Naive B cell (primary cell): Measurements from ENCODE around the gene SGIP1. TPM values are rescaled to one million over a fixed set of nuclear protein-coding genes. Genes with fewer than 3 reads are reported as not detected.

Experiments
- ATAC-seq, 2 donors: fragments of 150-1000 bp; cut with Tn5 transposase; 2 replicates each; pipeline ENCODE4 v1.10.0; 2021; ENCODE audit warnings: low read depth in 2 of 2, mild to moderate bottlenecking in 2 of 2, moderate library complexity in 2 of 2
- DNase-seq: peaks from one replicate; pipeline ENCODE4 v3.0.0; 2022
- H3K27ac Mint-ChIP-seq, 6 donors: one replicate each; pipeline ENCODE4 v1.8.0; 2020 to 2022; ENCODE audit warnings: mild to moderate bottlenecking in 6 of 6, mixed read lengths in 6 of 6, moderate library complexity in 5 of 6, inconsistent platforms in 2 of 6
- H3K27me3 Mint-ChIP-seq, 3 donors: one replicate each; pipeline ENCODE4 v1.8.0; 2021 to 2022; ENCODE audit warnings: mixed read lengths in 3 of 3, mild to moderate bottlenecking in 1 of 3
- H3K36me3 Mint-ChIP-seq, 2 donors: one replicate each; pipeline ENCODE4 v1.8.0; 2020 to 2022; ENCODE audit warnings: mixed read lengths in 2 of 2, inconsistent platforms in 1 of 2, mild to moderate bottlenecking in 1 of 2
- H3K4me1 Mint-ChIP-seq, 3 donors: one replicate each; pipeline ENCODE4 v1.8.0; 2020 to 2022; ENCODE audit warnings: mixed read lengths in 3 of 3, inconsistent platforms in 1 of 3, mild to moderate bottlenecking in 1 of 3, moderate library complexity in 1 of 3
- H3K4me3 Mint-ChIP-seq, 8 donors: one replicate each; pipeline ENCODE4 v1.8.0; 2020 to 2022; ENCODE audit warnings: mild to moderate bottlenecking in 8 of 8, mixed read lengths in 8 of 8, moderate library complexity in 8 of 8, inconsistent platforms in 2 of 8
- H3K9me3 Mint-ChIP-seq, 7 donors: one replicate each; pipeline ENCODE4 v1.8.0; 2020 to 2022; ENCODE audit warnings: mixed read lengths in 7 of 7, mild to moderate bottlenecking in 5 of 7, inconsistent platforms in 2 of 7, moderate library complexity in 1 of 7
- polyA plus RNA-seq, 6 donors: library from polyadenylated mRNA; unstranded; fragments of 300-500 nt; fragmentation: Illumina TruSeq; gene quantifications; one replicate each; pipeline ENCODE4 v1.2.3, GENCODE V29; 2021; ENCODE audit warnings: low read depth in 6 of 6

The SGIP1 gene
- polyA plus RNA-seq, 6 donors from 2014 or later: not detected

DNA sequence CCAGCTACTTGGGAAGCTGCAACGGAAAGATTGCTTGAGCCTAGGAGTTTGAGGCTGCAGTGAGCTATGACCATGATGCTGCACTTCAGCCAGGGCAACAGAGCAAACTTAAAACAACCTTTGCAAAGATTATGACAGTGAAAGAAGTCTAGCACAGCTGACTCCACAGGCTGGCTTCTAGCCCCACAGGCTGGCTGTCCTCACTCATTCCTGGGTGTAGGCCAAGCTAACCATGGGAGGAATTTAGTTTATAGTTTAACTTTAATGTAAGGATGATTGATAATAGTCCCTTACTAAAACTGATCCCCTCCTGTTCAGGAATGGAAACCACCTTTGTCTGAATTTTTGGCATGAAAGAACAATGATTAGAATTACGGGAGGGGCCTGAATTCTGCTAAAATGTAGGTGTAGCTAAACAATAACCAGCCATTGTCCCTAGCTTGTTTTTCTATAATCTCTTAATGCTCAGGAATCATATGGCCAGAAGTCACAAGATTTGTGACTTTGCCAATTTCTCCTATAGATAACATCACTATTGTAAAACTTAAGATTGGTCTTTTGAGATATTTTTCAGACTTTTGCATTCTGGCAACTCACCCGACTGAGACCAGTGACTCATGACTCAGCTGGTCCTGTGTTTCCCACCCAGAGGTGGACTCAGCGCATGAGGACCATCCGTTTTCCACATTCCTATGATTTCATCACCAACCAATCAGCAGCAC is 28.1 kb upstream of the SGIP1 start:
- no peak overlapping the region for H3K27ac Mint-ChIP-seq
- peaks cover 3 to 15% (median 10%) of the 10 kb centered on the region in 3 donors for H3K27me3 Mint-ChIP-seq
- no peaks in the 10 kb centered on the region for H3K36me3 Mint-ChIP-seq
- H3K4me3 Mint-ChIP-seq: no peak overlapping the region
- no peaks in the 10 kb centered on the region for H3K9me3 Mint-ChIP-seq
- DNase-seq (no peak), ATAC-seq (no peak)
- H3K4me1 Mint-ChIP-seq: no peaks in the 10 kb centered on the region

DNA sequence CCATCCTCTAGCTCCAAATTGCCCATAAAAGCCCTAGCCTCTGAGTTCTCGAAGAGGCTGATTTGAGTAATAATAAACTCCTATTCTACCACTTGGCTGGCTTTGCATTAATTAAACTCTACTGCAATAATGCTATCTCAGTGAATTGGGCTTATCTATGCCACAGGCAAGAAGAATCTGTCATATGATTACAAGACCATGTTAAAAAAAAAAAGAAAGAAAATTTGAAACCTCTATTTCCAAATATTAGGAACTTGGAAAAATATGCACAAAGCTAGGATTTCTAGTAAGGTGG is 27.6 kb upstream of the SGIP1 start:
- H3K27ac Mint-ChIP-seq: no peak overlapping the region
- H3K36me3 Mint-ChIP-seq: no peaks in the 10 kb centered on the region
- no peaks in the 10 kb centered on the region for H3K9me3 Mint-ChIP-seq
- DNase-seq (no peak), ATAC-seq (no peak)
- no peak overlapping the region for H3K4me3 Mint-ChIP-seq
- peaks cover 3 to 17% (median 14%) of the 10 kb centered on the region in 3 donors for H3K27me3 Mint-ChIP-seq
- H3K4me1 Mint-ChIP-seq: no peaks in the 10 kb centered on the region

DNA sequence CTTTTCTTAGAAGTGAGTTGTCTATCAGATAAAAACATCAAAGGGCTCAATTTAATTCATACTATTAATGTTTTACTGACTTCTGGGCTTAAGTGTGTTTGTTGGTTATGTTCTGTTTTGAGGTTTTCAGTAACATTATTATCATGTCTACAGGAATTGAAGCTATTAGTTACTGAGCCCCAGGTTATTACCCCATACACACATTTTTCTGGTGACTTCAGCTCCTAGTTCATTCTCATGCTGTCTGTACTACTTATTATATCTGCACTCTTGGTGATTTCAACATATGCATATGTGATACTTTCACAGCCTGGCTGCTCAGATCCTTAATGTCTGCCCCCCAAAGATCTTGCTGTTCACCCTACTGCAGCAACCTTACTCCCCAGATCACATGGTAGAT is 27.0 kb upstream of the SGIP1 start:
- no peaks in the 10 kb centered on the region for H3K36me3 Mint-ChIP-seq
- peaks cover 3 to 17% (median 14%) of the 10 kb centered on the region in 3 donors for H3K27me3 Mint-ChIP-seq

DNA sequence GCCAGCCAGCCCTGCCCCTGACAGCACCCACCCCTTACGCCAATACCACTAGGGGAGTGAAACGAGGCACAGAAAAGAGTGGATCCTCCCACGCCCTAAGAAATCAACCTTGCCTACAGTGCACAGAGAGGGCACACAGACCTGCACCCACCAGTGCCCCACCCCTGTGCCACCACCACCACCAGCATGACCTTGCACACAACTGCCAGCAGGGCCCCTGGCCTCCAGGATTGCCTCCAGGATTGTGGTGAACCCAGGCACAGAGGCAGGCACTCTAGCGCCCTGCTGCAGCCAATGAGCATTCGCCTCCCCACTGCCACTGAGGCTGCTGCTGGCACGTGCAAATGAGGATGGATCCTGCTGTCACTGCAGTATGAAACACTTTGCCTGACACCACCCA is 23.5 kb upstream of the SGIP1 start:
- ATAC-seq (no peak), DNase-seq (no peak)
- no peaks in the 10 kb centered on the region for H3K36me3 Mint-ChIP-seq
- H3K9me3 Mint-ChIP-seq: peaks cover 0 to 7% (median 2%) of the 10 kb centered on the region in 7 donors
- no peaks in the 10 kb centered on the region for H3K4me1 Mint-ChIP-seq
- peaks cover 3 to 26% (median 17%) of the 10 kb centered on the region in 3 donors for H3K27me3 Mint-ChIP-seq
- H3K27ac Mint-ChIP-seq: no peak overlapping the region
- H3K4me3 Mint-ChIP-seq: no peak overlapping the region

More for the DNA sequence above, 27.0 kb upstream of the SGIP1 start:
- DNase-seq (no peak), ATAC-seq (no peak)
- no peaks in the 10 kb centered on the region for H3K4me1 Mint-ChIP-seq
- no peak overlapping the region for H3K27ac Mint-ChIP-seq
- H3K9me3 Mint-ChIP-seq: no peaks in the 10 kb centered on the region
- H3K4me3 Mint-ChIP-seq: no peak overlapping the region

DNA sequence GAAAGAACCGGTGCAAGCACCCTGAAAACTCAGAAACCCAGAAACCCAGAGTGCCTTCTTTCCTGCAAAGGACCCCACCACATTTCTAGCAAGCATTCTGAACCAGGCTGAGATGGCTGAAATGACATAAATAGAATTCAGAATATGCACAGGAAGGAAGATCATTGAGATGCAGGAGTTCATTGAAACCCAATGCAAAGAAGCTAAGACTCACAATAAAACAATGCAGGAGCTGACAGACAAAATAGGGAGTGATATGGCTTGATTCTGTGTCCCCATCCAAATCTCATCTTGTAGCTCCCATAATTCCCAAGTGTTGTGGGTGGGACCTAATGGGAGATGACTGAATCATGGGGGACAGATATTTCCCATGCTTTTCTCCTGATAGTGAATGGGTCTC is 22.8 kb upstream of the SGIP1 start:
- Mint-ChIP-seq H3K9me3 (peaks cover 0 to 7% (median 2%) of the 10 kb centered on the region in 7 donors), H3K36me3 (no peaks in the 10 kb centered on the region), H3K27me3 (peaks cover 3 to 26% (median 17%) of the 10 kb centered on the region in 3 donors), H3K27ac (no peak overlapping the region), H3K4me3 (no peak overlapping the region), H3K4me1 (no peaks in the 10 kb centered on the region)
- ATAC-seq: no peak
- DNase-seq: no peak

DNA sequence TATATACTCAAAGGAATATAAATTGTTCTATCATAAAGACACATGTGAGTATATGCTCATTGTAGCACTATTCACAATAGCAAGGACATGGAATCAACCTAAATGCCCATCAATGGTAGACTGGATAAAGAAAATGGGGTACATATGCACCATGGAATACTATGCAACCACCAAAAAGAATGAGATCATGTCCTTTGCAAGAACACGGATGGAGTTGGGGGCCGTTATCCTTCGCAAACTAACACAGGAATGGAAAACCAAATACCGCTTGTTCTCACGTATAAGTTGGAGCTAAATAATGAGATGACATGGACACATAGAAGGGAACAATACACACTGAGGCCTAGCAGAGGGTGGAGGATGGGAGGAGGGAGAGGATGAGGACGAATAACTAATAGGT is 16.0 kb upstream of the SGIP1 start:
- no peak for ATAC-seq
- Mint-ChIP-seq H3K27me3 (peaks cover 0 to 13% (median 0%) of the 10 kb centered on the region in 3 donors), H3K4me1 (no peaks in the 10 kb centered on the region), H3K9me3 (peaks cover 0 to 7% (median 2%) of the 10 kb centered on the region in 7 donors), H3K27ac (no peak overlapping the region), H3K36me3 (no peaks in the 10 kb centered on the region), H3K4me3 (no peak overlapping the region)
- DNase-seq: no peak

DNA sequence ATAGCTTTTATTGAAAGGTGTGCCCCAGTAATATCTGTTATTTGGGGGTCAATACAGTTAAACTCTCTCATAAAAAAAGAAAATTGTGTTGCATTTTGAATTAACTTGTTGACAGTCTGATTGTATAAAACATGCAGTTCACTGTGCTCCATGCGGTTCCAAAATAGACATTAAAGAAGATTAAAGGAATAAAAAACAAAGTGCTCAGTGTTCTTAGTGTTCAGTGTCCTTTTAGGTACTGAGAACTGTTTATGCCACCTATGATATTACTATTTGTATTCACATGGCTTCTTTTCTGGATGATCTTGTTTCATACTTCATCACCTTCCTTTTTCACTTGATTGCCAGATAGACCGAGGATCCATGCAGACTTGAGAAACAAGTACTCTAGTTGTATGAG is 15.3 kb upstream of the SGIP1 start:
- Mint-ChIP-seq H3K4me1 (no peaks in the 10 kb centered on the region), H3K36me3 (no peaks in the 10 kb centered on the region), H3K27ac (no peak overlapping the region), H3K27me3 (peaks cover 0 to 6% (median 0%) of the 10 kb centered on the region in 3 donors), H3K4me3 (no peak overlapping the region), H3K9me3 (peaks cover 0 to 7% (median 2%) of the 10 kb centered on the region in 7 donors)
- DNase-seq (no peak), ATAC-seq (no peak)

- Mint-ChIP-seq H3K4me3 (no peak overlapping the region), H3K4me1 (no peaks in the 10 kb centered on the region), H3K27ac (no peak overlapping the region), H3K9me3 (peaks cover 0 to 7% (median 0%) of the 10 kb centered on the region in 7 donors), H3K36me3 (no peaks in the 10 kb centered on the region), H3K27me3 (no peaks in the 10 kb centered on the region)
- no peak for DNase-seq
- ATAC-seq: no peak
These were observed 14.0 kb upstream of the SGIP1 start for GRCh38 chr1:66519992-66520391.

DNA sequence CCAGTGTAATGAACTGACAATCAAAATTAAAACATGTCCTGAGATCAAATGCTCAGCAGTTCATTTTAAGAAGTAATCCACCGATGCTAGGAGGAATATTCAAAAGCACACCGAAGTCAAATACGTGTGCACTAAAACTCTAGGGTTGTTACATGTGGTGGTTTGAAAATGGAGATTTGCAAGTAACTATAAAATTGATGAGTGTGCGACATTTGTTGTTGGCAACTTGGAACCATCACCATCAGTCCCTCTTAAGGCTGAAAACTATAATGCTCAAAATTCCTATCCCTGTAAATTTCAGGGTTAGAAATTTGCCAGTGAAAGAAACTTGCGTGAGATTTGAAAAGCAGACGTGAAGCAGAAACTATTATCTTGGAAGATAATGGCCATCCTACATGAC is 13.3 kb upstream of the SGIP1 start:
- no peak overlapping the region for H3K27ac Mint-ChIP-seq
- peaks cover 0 to 1% (median 0%) of the 10 kb centered on the region in 7 donors for H3K9me3 Mint-ChIP-seq
- H3K4me1 Mint-ChIP-seq: no peaks in the 10 kb centered on the region
- no peaks in the 10 kb centered on the region for H3K27me3 Mint-ChIP-seq
- no peaks in the 10 kb centered on the region for H3K36me3 Mint-ChIP-seq
- DNase-seq (no peak), ATAC-seq (no peak)
- H3K4me3 Mint-ChIP-seq: no peak overlapping the region

GRCh38 chr1:66521721-66522365 is 12.1 kb upstream of the SGIP1 start:
- no peak overlapping the region for H3K4me3 Mint-ChIP-seq
- H3K36me3 Mint-ChIP-seq: no peaks in the 10 kb centered on the region
- no peaks in the 10 kb centered on the region for H3K27me3 Mint-ChIP-seq
- no peak for ATAC-seq
- no peak for DNase-seq
- H3K27ac Mint-ChIP-seq: no peak overlapping the region
- no peaks in the 10 kb centered on the region for H3K9me3 Mint-ChIP-seq
- H3K4me1 Mint-ChIP-seq: no peaks in the 10 kb centered on the region

- Mint-ChIP-seq H3K36me3 (no peaks in the 10 kb centered on the region), H3K9me3 (no peaks in the 10 kb centered on the region), H3K4me3 (no peak overlapping the region), H3K27ac (no peak overlapping the region), H3K27me3 (no peaks in the 10 kb centered on the region), H3K4me1 (no peaks in the 10 kb centered on the region)
- ATAC-seq (no peak), DNase-seq (no peak)
These were observed 10.4 kb upstream of the SGIP1 start for GRCh38 chr1:66523562-66523961.

- DNase-seq (no peak), ATAC-seq (no peak)
- Mint-ChIP-seq H3K9me3 (no peaks in the 10 kb centered on the region), H3K36me3 (no peaks in the 10 kb centered on the region), H3K4me1 (no peaks in the 10 kb centered on the region), H3K27ac (no peak overlapping the region), H3K4me3 (no peak overlapping the region), H3K27me3 (peaks cover 0 to 8% (median 8%) of the 10 kb centered on the region in 3 donors)
These were observed 8.9 kb upstream of the SGIP1 start for GRCh38 chr1:66525086-66525485.

- Mint-ChIP-seq H3K27ac (no peak overlapping the region), H3K4me3 (no peak overlapping the region), H3K36me3 (no peaks in the 10 kb centered on the region), H3K9me3 (no peaks in the 10 kb centered on the region), H3K27me3 (peaks cover under 1 to 10% (median 9%) of the 10 kb centered on the region in 3 donors), H3K4me1 (peaks cover 1% of the 10 kb centered on the region in 3 donors)
- ATAC-seq (no peak), DNase-seq (no peak)
These were observed 7.9 kb upstream of the SGIP1 start for GRCh38 chr1:66526036-66526435.

GRCh38 chr1:66526991-66527390 is 7.0 kb upstream of the SGIP1 start:
- no peak overlapping the region for H3K4me3 Mint-ChIP-seq
- H3K36me3 Mint-ChIP-seq: no peaks in the 10 kb centered on the region
- peak overlapping the region in 1 of 6 donors; percentile 29 for H3K27ac Mint-ChIP-seq
- ATAC-seq: no peak
- DNase-seq: no peak
- peaks cover 6 to 7% (median 6%) of the 10 kb centered on the region in 3 donors for H3K4me1 Mint-ChIP-seq
- peaks cover 10 to 20% (median 17%) of the 10 kb centered on the region in 3 donors for H3K27me3 Mint-ChIP-seq
- no peaks in the 10 kb centered on the region for H3K9me3 Mint-ChIP-seq
